AG09319 (cell line): ENCODE data around the gene SCN11A.
"Not testable (repeated sequence)": the region's sequence is repeated elsewhere in the genome, so short reads cannot be mapped to it uniquely, and the experiment has no call there.

Experiments
- DNase-seq: peaks from one replicate; pipeline ENCODE4 v3.0.0-alpha.2; 2010; ENCODE audit warnings: low read depth; ENCODE audit errors: extremely low read depth
- TF ChIP-seq, protein P1 (sequence below): IDR thresholded peaks from 2 replicates; pipeline ENCODE4 v1.5.1; 2011; ENCODE audit warnings: low read depth, mild to moderate bottlenecking, inconsistent platforms, low read length, moderate library complexity

The SCN11A gene

DNA sequence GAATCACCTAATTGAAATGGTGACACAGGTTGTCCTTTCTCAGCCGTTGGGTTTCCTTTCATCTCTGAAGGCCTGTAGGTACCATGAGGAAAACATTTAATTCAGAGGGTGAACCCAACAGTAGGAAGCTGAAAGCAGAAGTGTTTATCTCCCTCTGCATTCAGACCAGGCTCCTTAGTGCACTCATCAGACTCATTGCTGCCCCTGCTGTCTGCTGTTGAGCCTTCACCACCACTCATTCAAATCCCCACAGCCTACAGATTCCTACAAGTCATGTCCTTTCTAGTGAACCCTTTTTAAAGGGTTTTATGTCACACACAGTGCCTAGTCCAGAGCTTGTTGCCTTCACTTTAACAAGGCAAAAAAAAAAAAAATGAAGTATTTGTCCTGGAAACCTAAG lies 13.5 kb upstream of the SCN11A start:
- TF ChIP-seq, protein P1, sequence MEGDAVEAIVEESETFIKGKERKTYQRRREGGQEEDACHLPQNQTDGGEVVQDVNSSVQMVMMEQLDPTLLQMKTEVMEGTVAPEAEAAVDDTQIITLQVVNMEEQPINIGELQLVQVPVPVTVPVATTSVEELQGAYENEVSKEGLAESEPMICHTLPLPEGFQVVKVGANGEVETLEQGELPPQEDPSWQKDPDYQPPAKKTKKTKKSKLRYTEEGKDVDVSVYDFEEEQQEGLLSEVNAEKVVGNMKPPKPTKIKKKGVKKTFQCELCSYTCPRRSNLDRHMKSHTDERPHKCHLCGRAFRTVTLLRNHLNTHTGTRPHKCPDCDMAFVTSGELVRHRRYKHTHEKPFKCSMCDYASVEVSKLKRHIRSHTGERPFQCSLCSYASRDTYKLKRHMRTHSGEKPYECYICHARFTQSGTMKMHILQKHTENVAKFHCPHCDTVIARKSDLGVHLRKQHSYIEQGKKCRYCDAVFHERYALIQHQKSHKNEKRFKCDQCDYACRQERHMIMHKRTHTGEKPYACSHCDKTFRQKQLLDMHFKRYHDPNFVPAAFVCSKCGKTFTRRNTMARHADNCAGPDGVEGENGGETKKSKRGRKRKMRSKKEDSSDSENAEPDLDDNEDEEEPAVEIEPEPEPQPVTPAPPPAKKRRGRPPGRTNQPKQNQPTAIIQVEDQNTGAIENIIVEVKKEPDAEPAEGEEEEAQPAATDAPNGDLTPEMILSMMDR, result peak; percentile 57
- DNase-seq, result no peak

DNA sequence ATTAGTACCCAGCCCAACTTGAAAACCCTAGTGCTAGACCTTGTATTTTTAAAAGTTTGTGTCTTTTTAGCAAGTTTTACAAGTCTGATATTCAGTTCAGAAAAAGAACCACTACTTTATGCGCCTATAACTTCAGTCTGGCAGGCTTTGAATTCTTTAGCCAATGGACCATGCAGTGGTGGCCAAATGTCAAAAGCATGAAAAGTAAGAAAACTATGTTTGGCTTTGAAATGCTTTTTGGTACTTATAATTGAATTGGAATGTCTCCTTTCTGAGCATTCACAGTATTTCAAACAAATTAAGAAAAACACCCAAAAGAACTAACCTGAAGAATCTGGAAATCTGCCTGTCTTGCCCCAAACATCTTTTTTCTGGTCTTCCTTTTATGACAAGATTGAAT lies 12.9 kb upstream of the SCN11A start:
- TF ChIP-seq, protein P1, result no peak
- no peak for DNase-seq

DNA sequence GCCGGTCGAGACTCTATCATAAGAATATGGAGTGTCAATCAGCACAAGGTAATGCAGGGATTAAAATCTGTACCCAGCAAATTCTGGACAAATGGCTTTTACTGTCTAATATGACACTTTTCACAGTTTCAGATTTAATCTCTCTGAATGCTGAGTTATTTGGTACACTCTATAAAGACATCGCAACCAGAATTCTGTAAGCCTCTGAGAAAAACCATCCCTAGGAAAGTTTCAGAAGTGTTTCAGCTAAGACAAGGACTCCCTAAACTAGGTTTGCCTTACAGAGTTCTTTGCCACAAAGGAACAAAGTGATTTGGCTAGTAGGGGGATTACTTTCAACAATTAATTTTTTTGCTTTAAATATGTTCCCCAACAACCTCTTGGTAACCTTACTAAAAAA lies 11.4 kb upstream of the SCN11A start:
- TF ChIP-seq, protein P1, result no peak

DNA sequence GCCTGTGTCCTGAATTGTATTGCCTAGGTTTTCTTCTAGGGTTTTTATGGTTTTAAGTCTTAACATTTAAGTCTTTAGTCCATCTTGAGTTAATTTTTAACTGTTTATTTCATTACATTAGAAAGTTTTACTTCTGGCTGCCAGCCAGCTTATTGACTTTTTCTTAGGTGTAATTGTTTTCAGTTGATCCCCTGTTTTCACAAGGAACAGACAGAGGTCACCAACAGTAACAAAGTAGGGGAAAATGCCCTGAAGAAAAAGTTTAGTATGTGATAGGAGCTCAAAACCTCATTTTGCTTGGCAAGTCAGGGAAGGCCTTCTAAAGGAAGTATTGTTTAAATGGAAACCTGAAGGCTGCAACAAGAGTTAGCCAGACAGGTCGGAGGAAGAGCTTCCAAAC lies 10.4 kb upstream of the SCN11A start:
- DNase-seq, result no peak
- TF ChIP-seq, protein P1, result no peak

More for the DNA sequence above, 11.4 kb upstream of the SCN11A start:
- DNase-seq, result no peak

DNA sequence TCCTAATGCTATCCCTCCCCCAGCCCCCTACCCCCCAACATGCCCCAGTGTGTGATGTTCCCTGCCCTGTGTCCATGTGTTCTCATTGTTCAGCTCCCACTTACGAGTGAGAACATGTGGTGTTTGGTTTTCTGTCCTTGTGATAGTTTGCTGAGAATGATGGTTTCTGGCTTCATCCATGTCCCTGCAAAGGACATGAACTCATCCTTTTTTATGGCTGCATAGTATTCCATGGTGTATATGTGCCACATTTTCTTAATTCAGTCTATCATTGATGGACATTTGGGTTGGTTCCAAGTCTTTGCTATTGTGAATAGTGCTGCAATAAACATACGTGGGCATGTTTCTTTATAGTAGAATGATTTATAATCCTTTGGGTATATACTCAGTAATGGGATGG lies 9.5 kb upstream of the SCN11A start:
- DNase-seq, result not testable (repeated sequence)

DNA sequence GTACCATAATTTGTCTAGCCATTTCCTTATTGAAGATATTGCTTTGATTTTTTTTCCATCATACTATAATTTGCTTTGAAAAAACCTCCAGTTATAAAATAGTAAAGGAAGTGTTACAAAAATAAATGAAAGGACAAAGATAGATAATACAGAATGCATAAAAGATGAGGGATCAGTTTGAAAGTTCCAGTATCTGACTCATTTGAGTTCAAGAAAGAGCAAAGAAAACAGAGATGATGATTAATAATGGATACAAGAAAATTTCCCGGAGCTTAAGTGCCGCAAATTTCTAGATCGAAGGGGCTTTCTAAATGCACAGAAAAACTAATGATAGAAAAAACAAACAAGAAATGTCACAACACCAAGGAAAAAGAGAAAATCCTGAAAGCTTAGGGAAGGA lies 4.4 kb upstream of the SCN11A start:
- TF ChIP-seq, protein P1, result no peak
- no peak for DNase-seq

DNA sequence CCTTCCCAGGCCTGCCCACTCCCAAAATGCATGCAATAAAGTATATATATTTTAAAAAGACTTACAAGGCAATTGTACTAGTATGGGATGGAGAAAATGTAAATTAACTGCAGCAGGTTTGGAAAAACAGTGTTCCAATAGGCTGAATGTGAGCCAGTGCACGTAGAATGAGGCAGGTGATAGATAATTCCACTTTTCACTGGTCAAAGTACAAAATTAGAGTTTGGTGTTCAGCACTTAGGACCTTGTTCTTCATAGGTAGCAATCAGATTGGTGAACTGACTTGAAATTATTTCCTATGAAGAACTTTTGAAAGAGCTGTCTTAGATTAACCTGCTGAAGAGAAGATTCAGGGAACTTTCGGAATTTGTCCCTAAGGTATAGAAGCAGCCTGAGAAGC lies 2.0 kb upstream of the SCN11A start:
- TF ChIP-seq, protein P1, result no peak
- DNase-seq, result no peak

DNA sequence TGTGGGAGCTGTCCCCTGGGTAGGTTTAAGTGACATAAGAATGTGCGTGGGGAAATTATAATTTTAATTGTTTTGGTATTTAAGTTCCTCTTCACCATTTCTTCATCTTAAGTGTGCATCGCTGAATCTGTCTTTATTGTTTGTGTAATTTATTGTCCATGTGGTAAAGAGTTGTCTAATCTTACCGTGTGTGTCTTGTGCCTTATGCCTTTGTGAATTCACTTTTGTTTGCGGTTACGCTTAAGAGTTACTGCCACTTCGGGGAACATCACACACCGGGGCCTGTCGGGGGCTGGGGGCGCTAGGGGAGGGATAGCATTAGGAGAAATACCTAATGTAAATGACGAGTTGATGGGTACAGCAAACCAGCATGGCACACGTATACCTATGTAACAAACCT lies 839 bp upstream of the SCN11A start:
- no peak for DNase-seq
- TF ChIP-seq, protein P1, result no peak
